PFSK-1 (cell line): Measurements from ENCODE around the gene OR52N2.

ENCODE experiments used
- POLR2AphosphoS5 ChIP-seq: IDR thresholded peaks from 2 replicates; pipeline ENCODE4 v1.6.1; 2012; ENCODE audit warnings: low read depth, mild to moderate bottlenecking, control low read depth, low read length, moderate library complexity
- SIN3A ChIP-seq: IDR thresholded peaks from 2 replicates; pipeline ENCODE4 v1.6.1; 2012; ENCODE audit warnings: mild to moderate bottlenecking, low read length, moderate library complexity, borderline replicate concordance; ENCODE audit not compliant: insufficient read depth
- TAF1 ChIP-seq: IDR thresholded peaks from 2 replicates; pipeline ENCODE4 v1.6.1; 2012; ENCODE audit warnings: low read length, control low read depth, borderline replicate concordance; ENCODE audit not compliant: insufficient read depth
- TF ChIP-seq, protein P1 (sequence below), 2 experiments: IDR thresholded peaks; 2 replicates each; pipeline versions ENCODE4 v1.6.1 to v1.8.0; 2011 to 2012; ENCODE audit warnings: low read depth in 2 of 2, low read length in 2 of 2, control low read depth in 1 of 2, inconsistent platforms in 1 of 2, mild to moderate bottlenecking in 1 of 2, moderate library complexity in 1 of 2; ENCODE audit not compliant: insufficient read depth in 1 of 2

DNA sequence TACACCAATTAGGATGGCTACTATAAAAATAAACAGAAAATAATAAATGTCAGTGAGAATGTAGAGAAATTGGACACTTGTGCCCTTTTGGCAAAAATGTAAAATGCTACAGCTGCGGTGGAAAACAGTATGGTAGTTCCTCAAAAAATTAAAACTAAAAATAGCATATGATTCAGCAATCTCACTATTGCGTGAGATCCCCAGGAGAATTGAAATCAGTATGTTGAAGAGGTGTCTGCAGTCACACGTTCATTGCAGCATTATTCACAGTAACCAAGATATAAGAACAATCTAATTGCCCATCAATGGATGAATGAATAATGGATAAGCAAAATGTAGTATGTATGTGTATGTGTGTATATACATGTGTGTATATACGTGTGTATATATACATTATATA is 6.8 kb downstream of the OR52N2 start:
- TF ChIP-seq POLR2AphosphoS5 (no peak), SIN3A (no peak), TAF1 (no peak)
- TF ChIP-seq, protein P1, sequence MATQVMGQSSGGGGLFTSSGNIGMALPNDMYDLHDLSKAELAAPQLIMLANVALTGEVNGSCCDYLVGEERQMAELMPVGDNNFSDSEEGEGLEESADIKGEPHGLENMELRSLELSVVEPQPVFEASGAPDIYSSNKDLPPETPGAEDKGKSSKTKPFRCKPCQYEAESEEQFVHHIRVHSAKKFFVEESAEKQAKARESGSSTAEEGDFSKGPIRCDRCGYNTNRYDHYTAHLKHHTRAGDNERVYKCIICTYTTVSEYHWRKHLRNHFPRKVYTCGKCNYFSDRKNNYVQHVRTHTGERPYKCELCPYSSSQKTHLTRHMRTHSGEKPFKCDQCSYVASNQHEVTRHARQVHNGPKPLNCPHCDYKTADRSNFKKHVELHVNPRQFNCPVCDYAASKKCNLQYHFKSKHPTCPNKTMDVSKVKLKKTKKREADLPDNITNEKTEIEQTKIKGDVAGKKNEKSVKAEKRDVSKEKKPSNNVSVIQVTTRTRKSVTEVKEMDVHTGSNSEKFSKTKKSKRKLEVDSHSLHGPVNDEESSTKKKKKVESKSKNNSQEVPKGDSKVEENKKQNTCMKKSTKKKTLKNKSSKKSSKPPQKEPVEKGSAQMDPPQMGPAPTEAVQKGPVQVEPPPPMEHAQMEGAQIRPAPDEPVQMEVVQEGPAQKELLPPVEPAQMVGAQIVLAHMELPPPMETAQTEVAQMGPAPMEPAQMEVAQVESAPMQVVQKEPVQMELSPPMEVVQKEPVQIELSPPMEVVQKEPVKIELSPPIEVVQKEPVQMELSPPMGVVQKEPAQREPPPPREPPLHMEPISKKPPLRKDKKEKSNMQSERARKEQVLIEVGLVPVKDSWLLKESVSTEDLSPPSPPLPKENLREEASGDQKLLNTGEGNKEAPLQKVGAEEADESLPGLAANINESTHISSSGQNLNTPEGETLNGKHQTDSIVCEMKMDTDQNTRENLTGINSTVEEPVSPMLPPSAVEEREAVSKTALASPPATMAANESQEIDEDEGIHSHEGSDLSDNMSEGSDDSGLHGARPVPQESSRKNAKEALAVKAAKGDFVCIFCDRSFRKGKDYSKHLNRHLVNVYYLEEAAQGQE (IDR thresholded peaks at IDR 0.05; ENCODE audit: insufficient read depth in 1 of 2, low read depth in 2 of 2, low read length in 2 of 2), result no peak
